Panc1 (cell line): ENCODE measurements around the gene DFFB.

Source experiments
- CTCF ChIP-seq: fragments of 450-650 bp; IDR thresholded peaks from 2 replicates; pipeline ENCODE4 v1.5.1; 2017; ENCODE audit warnings: mild to moderate bottlenecking
- POLR2AphosphoS5 ChIP-seq: IDR thresholded peaks from 2 replicates; pipeline ENCODE4 v1.6.1; 2012; ENCODE audit warnings: mild to moderate bottlenecking, low read depth, low read length, moderate library complexity
- REST ChIP-seq, 2 experiments: IDR thresholded peaks; 2 replicates each; pipeline ENCODE4 v1.6.1; 2011 to 2012; ENCODE audit warnings: low read depth in 2 of 2, control low read depth in 1 of 2, low read length in 1 of 2, mild to moderate bottlenecking in 1 of 2, moderate library complexity in 1 of 2; ENCODE audit not compliant: insufficient read depth in 1 of 2
- SIN3A ChIP-seq: IDR thresholded peaks from 2 replicates; pipeline ENCODE4 v1.6.1; 2012; ENCODE audit warnings: low read depth, mild to moderate bottlenecking, low read length, moderate library complexity, borderline replicate concordance; ENCODE audit not compliant: insufficient read depth
- TCF7L2 ChIP-seq: IDR thresholded peaks from 2 replicates; pipeline ENCODE4 v1.6.1; 2011; ENCODE audit warnings: mild to moderate bottlenecking, low read depth, low read length, inconsistent platforms

- TF ChIP-seq CTCF (no peak), SIN3A (no peak), POLR2AphosphoS5 (no peak), TCF7L2 (no peak), REST (IDR thresholded peaks at IDR 0.05; ENCODE audit: insufficient read depth in 1 of 2, low read depth in 2 of 2, low read length in 1 of 2) (no peak)
Measured at GRCh38 chr1:3905953-3906671, 48.8 kb downstream of the DFFB start.
